Choroid plexus epithelial cell (primary cell): ENCODE measurements around the gene UTS2B.

Experiments
- DNase-seq: peaks from one replicate; pipeline ENCODE4 v3.0.0-alpha.2; 2010; ENCODE audit warnings: low read depth
- H3K4me3 ChIP-seq: 2 replicates; pipeline ENCODE4 v1.5.1; 2011; ENCODE audit warnings: low read depth, mild to moderate bottlenecking, control low read depth, low read length, moderate library complexity
- CTCF ChIP-seq: conservative IDR thresholded peaks from 2 replicates; pipeline ENCODE4 v1.5.1; 2011; ENCODE audit warnings: low read depth, mild to moderate bottlenecking, control low read depth, inconsistent platforms, low read length, moderate library complexity

Gene UTS2B

GRCh38 chr3:191362037-191362436, 31.7 kb upstream of the UTS2B start:
- no peak overlapping the region for H3K4me3 ChIP-seq
- no peak for TF ChIP-seq CTCF
- DNase-seq, result no peak

GRCh38 chr3:191361456-191361855, 31.1 kb upstream of the UTS2B start:
- H3K4me3 ChIP-seq, result no peak overlapping the region
- DNase-seq, result no peak
- no peak for TF ChIP-seq CTCF

GRCh38 chr3:191360620-191361019, 30.3 kb upstream of the UTS2B start:
- no peak overlapping the region for H3K4me3 ChIP-seq
- DNase-seq, result no peak
- TF ChIP-seq CTCF, result no peak

GRCh38 chr3:191358929-191359328, 28.6 kb upstream of the UTS2B start:
- no peak overlapping the region for H3K4me3 ChIP-seq
- TF ChIP-seq CTCF, result no peak
- no peak for DNase-seq

DNA sequence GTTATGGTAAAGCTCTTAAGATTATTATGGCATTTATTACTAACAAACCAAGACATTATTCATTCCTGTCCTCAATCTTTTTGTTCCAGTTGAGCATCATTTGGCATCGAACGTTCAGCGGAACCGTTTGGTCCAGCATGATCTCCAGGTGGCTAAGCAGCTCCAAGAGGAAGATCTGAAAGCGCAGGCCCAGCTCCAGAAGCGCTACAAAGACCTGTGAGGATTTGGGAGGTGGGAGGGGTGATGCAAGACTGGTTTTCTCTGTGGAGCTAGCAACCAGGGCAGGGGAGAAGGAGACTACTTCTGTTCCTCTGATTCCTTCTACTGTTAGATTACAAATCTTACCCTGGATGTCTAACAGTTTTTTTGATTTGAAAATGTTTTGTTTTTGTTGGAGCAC, 27.6 kb upstream of the UTS2B start:
- no peak for DNase-seq
- no peak overlapping the region for H3K4me3 ChIP-seq
- TF ChIP-seq CTCF, result no peak

GRCh38 chr3:191356631-191357439, 26.5 kb upstream of the UTS2B start:
- no peak for TF ChIP-seq CTCF
- H3K4me3 ChIP-seq, result no peak overlapping the region
- peak; percentile 88 for DNase-seq

GRCh38 chr3:191355406-191355805, 25.1 kb upstream of the UTS2B start:
- no peak for DNase-seq
- TF ChIP-seq CTCF, result no peak
- H3K4me3 ChIP-seq, result no peak overlapping the region
